BLaER1 (cell line): ENCODE data around the gene SPIC.
"Not testable (repeated sequence)": the region's sequence is repeated elsewhere in the genome, so short reads cannot be mapped to it uniquely, and the experiment has no call there.

Experiments used
- H3K27ac ChIP-seq: shearing (Covaris generic); formaldehyde crosslinking; 2 replicates; pipeline ENCODE4 v1.8.1; 2022
- H3K27me3 ChIP-seq: shearing (Covaris generic); formaldehyde crosslinking; 2 replicates; pipeline ENCODE4 v1.8.1; 2022
- H3K36me3 ChIP-seq: shearing (Covaris generic); formaldehyde crosslinking; 2 replicates; pipeline ENCODE4 v1.8.1; 2022
- H3K4me1 ChIP-seq: shearing (Covaris generic); formaldehyde crosslinking; 2 replicates; pipeline ENCODE4 v1.8.1; 2022
- H3K4me2 ChIP-seq: shearing (Covaris generic); formaldehyde crosslinking; 2 replicates; pipeline ENCODE4 v1.8.1; 2022
- H3K4me3 ChIP-seq: shearing (Covaris generic); formaldehyde crosslinking; 2 replicates; pipeline ENCODE4 v1.8.1; 2022
- H3K9ac ChIP-seq: shearing (Covaris generic); formaldehyde crosslinking; 2 replicates; pipeline ENCODE4 v1.8.1; 2022
- H3K9me3 ChIP-seq: shearing (Covaris generic); formaldehyde crosslinking; 2 replicates; pipeline ENCODE4 v1.8.1; 2022
- H4K20me1 ChIP-seq: shearing (Covaris generic); formaldehyde crosslinking; 2 replicates; pipeline ENCODE4 v1.8.1; 2022
- Cebpa-rat ChIP-seq: shearing (Covaris generic); IDR thresholded peaks from 2 replicates; pipeline ENCODE4 v1.8.1; 2022

The SPIC gene

DNA sequence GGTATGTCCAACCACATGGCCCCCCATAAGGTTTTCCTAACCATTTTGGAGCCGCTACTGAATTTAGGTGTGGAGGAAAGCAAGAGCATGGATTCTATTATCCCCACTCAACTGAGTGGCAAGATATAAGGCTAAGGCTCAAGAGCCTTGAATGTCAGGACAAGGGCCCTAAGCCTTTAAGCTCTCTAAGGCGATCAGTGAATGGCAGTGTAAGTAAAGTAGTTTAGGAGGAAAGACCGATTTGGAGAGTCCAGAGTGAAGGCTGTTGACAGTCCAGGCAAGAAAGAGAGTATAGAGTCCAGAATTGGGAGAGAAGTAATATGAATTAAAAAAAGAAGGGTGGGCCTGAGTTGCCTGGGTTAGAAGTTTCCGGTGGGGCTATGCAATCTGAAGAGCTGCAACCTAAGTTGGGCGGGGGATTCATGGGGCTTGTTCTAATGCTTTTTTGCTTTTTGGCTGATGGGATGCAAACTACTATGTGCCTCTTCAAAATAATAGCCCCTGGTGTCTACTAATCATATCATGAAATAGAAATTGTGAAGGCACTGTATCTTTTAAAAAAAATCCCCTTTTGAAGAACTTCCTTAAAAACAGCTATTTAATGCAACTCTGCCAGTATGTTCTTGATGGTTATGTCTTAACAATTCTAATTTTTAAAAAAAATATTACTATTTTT lies at the start of gene SPIC:
TSS of gene SPIC (plus strand) at position 626 of the 676 bp plus-strand sequence. CDS start 1,569 bp downstream, outside the sequence.
- Histone ChIP-seq H3K9me3 (no peaks in the 10 kb centered on the region), H3K27ac (no peak within 1 kb of the TSS), H3K36me3 (no peaks in the 10 kb centered on the region), H4K20me1 (no peaks in the 10 kb centered on the region), H3K4me2 (no peak within 1 kb of the TSS), H3K4me1 (no peaks in the 10 kb centered on the region), H3K9ac (no peak within 1 kb of the TSS), H3K4me3 (no peak within 1 kb of the TSS), H3K27me3 (no peaks in the 10 kb centered on the region)
- TF ChIP-seq Cebpa-rat: no peak

DNA sequence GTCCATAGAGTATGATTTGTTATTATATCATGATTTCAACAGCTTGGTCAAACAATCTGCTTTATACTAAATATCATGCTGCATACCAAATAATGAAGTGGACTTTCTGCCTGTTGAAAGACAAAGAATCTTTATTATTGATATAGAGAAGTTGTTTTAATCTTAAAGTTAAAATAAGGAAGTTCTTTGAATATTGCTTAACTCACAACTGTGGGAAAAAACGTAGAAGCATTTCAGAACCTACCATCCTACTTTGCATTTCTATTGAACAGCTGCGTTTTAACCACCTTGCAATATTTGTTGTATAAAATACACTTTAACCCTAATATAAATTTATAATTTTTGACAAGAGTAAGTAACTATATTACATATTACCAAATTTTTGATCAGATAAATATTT lies 44.7 kb upstream of the SPIC start:
- no peak overlapping the region for H3K4me2 ChIP-seq
- no peak overlapping the region for H3K27ac ChIP-seq
- no peaks in the 10 kb centered on the region for H3K27me3 ChIP-seq
- no peak overlapping the region for H3K4me3 ChIP-seq
- H3K9me3 ChIP-seq: no peaks in the 10 kb centered on the region
- no peak for TF ChIP-seq Cebpa-rat
- H4K20me1 ChIP-seq: no peaks in the 10 kb centered on the region
- H3K36me3 ChIP-seq: no peaks in the 10 kb centered on the region
- no peaks in the 10 kb centered on the region for H3K4me1 ChIP-seq
- no peak overlapping the region for H3K9ac ChIP-seq

GRCh38 chr12:101436136-101436535 lies 39.0 kb upstream of the SPIC start:
- Histone ChIP-seq H3K27ac (no peak overlapping the region), H3K4me3 (no peak overlapping the region), H4K20me1 (no peaks in the 10 kb centered on the region), H3K36me3 (no peaks in the 10 kb centered on the region), H3K4me1 (no peaks in the 10 kb centered on the region), H3K27me3 (no peaks in the 10 kb centered on the region), H3K9ac (no peak overlapping the region), H3K9me3 (no peaks in the 10 kb centered on the region), H3K4me2 (no peak overlapping the region)
- no peak for TF ChIP-seq Cebpa-rat

DNA sequence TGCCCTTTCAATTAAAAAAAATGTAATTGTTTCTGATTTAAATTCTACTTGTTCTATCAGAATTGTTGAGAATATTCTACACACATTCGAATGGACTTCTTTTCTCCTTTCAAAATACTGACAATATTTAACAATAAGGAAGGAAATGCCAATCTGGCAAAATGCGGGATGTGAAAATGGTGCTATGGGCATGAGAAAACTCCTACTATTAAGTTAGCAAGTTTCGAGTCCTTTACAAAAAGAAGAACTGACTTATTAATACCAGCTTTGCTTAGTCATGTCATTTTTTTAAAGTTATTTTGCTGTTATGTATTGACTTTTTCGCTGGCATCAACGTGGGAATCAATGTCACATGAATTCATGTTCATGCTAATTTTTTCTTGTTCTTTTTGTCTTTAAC lies 35.9 kb upstream of the SPIC start:
- TF ChIP-seq Cebpa-rat: no peak
- no peak overlapping the region for H3K27ac ChIP-seq
- no peaks in the 10 kb centered on the region for H4K20me1 ChIP-seq
- no peaks in the 10 kb centered on the region for H3K9me3 ChIP-seq
- no peaks in the 10 kb centered on the region for H3K27me3 ChIP-seq
- H3K4me1 ChIP-seq: no peaks in the 10 kb centered on the region
- no peak overlapping the region for H3K4me2 ChIP-seq
- H3K9ac ChIP-seq: no peak overlapping the region
- H3K36me3 ChIP-seq: no peaks in the 10 kb centered on the region
- H3K4me3 ChIP-seq: no peak overlapping the region

DNA sequence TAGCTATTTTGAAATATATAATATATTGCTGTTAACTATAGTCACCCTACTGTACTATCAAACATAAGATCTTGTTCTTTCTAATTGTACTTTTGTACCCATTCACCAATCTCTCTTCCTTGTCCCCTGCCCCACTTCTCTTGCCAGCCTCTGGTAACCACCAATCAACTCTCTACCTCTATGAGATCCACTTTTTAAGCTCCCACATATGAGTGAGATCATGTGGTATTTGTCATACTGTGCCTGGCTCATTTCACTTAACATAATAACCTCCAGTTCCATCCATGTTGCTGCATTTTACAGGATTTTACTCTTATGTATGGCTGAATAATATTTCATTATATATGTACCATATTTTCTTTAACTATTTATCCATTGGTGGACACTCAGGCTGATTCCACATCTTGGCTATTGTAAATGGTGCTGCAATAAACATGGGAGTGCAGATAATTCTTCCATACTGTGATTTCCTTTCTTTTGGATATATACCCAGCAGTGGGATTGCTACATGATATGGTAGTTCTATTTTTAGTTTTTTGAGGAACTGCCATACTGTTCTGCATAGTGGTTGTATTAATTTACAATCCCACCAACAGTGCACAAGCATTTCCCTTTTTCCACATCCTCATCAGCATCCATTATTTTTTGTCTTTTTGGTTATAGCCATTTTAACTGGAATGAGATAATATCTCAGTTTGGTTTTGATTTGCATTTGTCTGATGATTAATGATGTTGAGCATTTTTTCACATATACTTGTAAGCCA lies 33.5 kb upstream of the SPIC start:
- TF ChIP-seq Cebpa-rat: no peak
- Histone ChIP-seq H3K27me3 (no peaks in the 10 kb centered on the region), H3K27ac (no peak overlapping the region), H4K20me1 (no peaks in the 10 kb centered on the region), H3K36me3 (no peaks in the 10 kb centered on the region), H3K4me3 (no peak overlapping the region), H3K9me3 (no peaks in the 10 kb centered on the region), H3K4me2 (no peak overlapping the region), H3K9ac (no peak overlapping the region), H3K4me1 (no peaks in the 10 kb centered on the region)

DNA sequence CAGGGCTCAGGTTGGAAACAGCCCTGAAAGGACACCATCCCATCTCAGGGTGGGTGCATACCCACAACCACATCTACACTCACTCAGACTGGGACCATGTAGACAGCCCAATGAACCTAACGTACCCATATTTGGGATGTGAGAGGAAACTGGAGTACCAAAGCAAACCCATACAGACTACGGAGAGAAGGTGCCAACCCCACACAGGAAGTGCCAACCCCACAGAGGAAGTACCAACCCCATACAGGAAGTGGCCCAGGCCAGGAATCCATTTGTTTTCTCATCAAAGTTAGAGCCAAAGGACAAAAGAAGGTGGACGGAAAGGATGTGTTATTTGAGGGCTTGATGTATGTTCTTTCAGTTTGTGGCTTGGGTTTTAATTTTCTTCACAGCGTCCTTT lies 19.5 kb upstream of the SPIC start:
- H3K4me1 ChIP-seq: peaks cover 12% of the 10 kb centered on the region; the same call in 1 of the 2 replicates

DNA sequence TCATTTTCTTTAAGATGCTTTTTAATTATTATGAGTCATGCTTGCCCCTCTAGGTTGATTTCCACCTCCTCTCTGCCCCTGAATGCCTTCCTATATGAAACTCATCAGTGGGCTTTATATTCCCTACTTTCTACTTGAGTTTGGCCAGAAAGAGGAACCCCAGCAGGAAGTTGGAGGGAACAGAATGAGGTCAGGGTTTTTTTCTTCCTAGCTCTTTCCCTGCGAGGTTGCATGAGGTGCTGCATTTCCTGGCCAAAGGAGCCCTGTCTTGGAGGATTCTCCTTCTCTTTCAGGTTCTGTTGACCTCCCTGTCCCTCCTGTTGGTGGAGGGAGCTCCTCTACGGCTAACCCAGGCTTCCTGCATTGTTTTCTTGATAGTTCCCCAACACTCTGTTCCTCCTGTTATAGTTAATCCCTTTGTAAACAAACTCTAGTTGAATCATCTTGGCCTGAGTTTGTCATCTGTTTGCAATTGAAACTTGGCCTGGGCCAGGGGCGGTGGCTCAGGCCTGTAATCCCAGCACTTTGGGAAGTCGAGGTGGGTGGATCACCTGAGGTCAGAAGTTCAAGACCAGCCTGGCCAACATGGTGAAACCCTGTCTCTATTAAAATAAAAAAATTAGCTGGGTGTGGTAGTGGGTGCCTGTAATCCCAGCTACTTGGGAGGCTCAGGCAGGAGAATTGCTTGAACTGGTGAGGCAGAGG lies 15.3 kb upstream of the SPIC start:
- no peak overlapping the region for H3K4me3 ChIP-seq
- no peaks in the 10 kb centered on the region for H3K27me3 ChIP-seq
- peaks cover 12% of the 10 kb centered on the region; the same call in 1 of the 2 replicates for H3K4me1 ChIP-seq
- H3K4me2 ChIP-seq: no peak overlapping the region
- TF ChIP-seq Cebpa-rat: no peak
- no peaks in the 10 kb centered on the region for H4K20me1 ChIP-seq
- peaks cover 14% of the 10 kb centered on the region for H3K9me3 ChIP-seq
- H3K27ac ChIP-seq: no peak overlapping the region
- H3K9ac ChIP-seq: no peak overlapping the region
- H3K36me3 ChIP-seq: no peaks in the 10 kb centered on the region

More for the DNA sequence above, 19.5 kb upstream of the SPIC start:
- Histone ChIP-seq H3K4me2 (peak overlapping the region; percentile 37), H3K27ac (no peak overlapping the region), H3K36me3 (no peaks in the 10 kb centered on the region), H3K27me3 (no peaks in the 10 kb centered on the region), H3K9ac (no peak overlapping the region), H3K4me3 (no peak overlapping the region), H3K9me3 (peaks cover 14% of the 10 kb centered on the region), H4K20me1 (no peaks in the 10 kb centered on the region)
- no peak for TF ChIP-seq Cebpa-rat

DNA sequence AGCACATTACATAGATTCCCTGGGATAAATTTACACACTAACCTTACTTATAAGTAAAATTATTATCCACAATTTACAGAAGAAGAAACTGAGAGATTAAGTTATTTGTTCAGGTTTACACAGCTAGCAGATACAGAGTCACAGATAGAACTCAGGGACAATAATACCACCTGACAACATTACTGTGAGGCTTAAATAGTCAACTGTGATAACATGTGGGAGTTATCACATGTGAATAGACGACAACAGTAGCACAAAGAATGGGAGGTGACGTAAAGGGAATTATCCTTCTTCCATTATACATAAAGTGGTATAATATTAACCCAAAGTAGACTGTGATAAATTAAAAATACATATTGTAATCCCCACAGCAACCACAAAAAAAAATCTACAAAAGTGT lies 6.2 kb upstream of the SPIC start:
- Histone ChIP-seq H3K27ac (no peak overlapping the region), H3K4me1 (no peaks in the 10 kb centered on the region), H3K9ac (no peak overlapping the region), H3K9me3 (no peaks in the 10 kb centered on the region), H3K4me3 (no peak overlapping the region), H3K36me3 (no peaks in the 10 kb centered on the region), H4K20me1 (no peaks in the 10 kb centered on the region), H3K4me2 (no peak overlapping the region), H3K27me3 (no peaks in the 10 kb centered on the region)
- TF ChIP-seq Cebpa-rat: no peak

GRCh38 chr12:101470939-101471338 lies 4.2 kb upstream of the SPIC start:
- Histone ChIP-seq H3K27ac (no peak overlapping the region), H3K9me3 (no peaks in the 10 kb centered on the region), H3K27me3 (no peaks in the 10 kb centered on the region), H3K36me3 (no peaks in the 10 kb centered on the region), H3K4me2 (no peak overlapping the region), H4K20me1 (no peaks in the 10 kb centered on the region), H3K9ac (no peak overlapping the region), H3K4me3 (no peak overlapping the region), H3K4me1 (no peaks in the 10 kb centered on the region)
- TF ChIP-seq Cebpa-rat: no peak

GRCh38 chr12:101471878-101472277 lies 3.3 kb upstream of the SPIC start:
- not testable (repeated sequence) for H3K9ac ChIP-seq, H4K20me1 ChIP-seq, H3K4me1 ChIP-seq, H3K9me3 ChIP-seq, H3K4me2 ChIP-seq, H3K36me3 ChIP-seq, H3K4me3 ChIP-seq, H3K27ac ChIP-seq, H3K27me3 ChIP-seq
